HAP-1 (cell line): Measurements from ENCODE around the gene YBEY.

Source experiments
- DNase-seq, 2 experiments: peaks; one replicate each; pipeline ENCODE4 v3.0.0-alpha.2; 2016 to 2020; ENCODE audit warnings: low spot score in 2 of 2
- H3K27me3 ChIP-seq: fragments of 250-450 bp; sonication (Bioruptor Pico); 2 replicates; pipeline ENCODE4 v1.5.1; 2020; ENCODE audit warnings: low read depth, mild to moderate bottlenecking, moderate library complexity
- H3K36me3 ChIP-seq: fragments of 250-450 bp; sonication (Bioruptor Pico); replicated peaks from 2 replicates; pipeline ENCODE4 v1.5.1; 2020; ENCODE audit warnings: mild to moderate bottlenecking
- H3K4me1 ChIP-seq: fragments of 250-450 bp; sonication (Bioruptor Pico); 2 replicates; pipeline ENCODE4 v1.5.1; 2020; ENCODE audit warnings: mild to moderate bottlenecking
- H3K4me3 ChIP-seq: fragments of 250-450 bp; sonication (Bioruptor Pico); 2 replicates; pipeline ENCODE4 v1.5.1; 2020; ENCODE audit warnings: mild to moderate bottlenecking, moderate library complexity
- H3K9me3 ChIP-seq: fragments of 250-450 bp; sonication (Bioruptor Pico); 2 replicates; pipeline ENCODE4 v1.5.1; 2020; ENCODE audit warnings: mild to moderate bottlenecking, moderate library complexity
- in situ Hi-C: fragments of 300-500 bp; cut with MboI; formaldehyde crosslinking; loops from 3 replicates; pipeline ENCODE4 v1.14.3; 2020; ENCODE audit warnings: low sequenced_read_pairs, inconsistent platforms, mixed read lengths

YBEY gene

GRCh38 chr21:46320331-46320801 lies 34.2 kb downstream of the YBEY start:
- peak overlapping the region; percentile 100 for H3K4me3 ChIP-seq
- no peaks in the 10 kb centered on the region for H3K27me3 ChIP-seq
- no peak for DNase-seq
- no peaks in the 10 kb centered on the region for H3K9me3 ChIP-seq
- in situ Hi-C loops, result no loop called here
- peaks cover 46% of the 10 kb centered on the region for H3K36me3 ChIP-seq
- peaks cover 4% of the 10 kb centered on the region; the same call in 1 of the 2 replicates for H3K4me1 ChIP-seq

GRCh38 chr21:46322351-46323226 lies 36.4 kb downstream of the YBEY start:
- DNase-seq, result peak in 1 of 2 experiments; percentile 37
- peaks cover 44% of the 10 kb centered on the region for H3K36me3 ChIP-seq
- H3K4me3 ChIP-seq, result peak overlapping the region; percentile 100
- in situ Hi-C loops, result no loop called here
- no peaks in the 10 kb centered on the region for H3K9me3 ChIP-seq
- H3K27me3 ChIP-seq, result no peaks in the 10 kb centered on the region
- peaks cover 4% of the 10 kb centered on the region for H3K4me1 ChIP-seq

GRCh38 chr21:46323227-46323709 lies 37.1 kb downstream of the YBEY start:
- no peak for DNase-seq
- Histone ChIP-seq H3K9me3 (no peaks in the 10 kb centered on the region), H3K36me3 (peaks cover 39% of the 10 kb centered on the region), H3K4me1 (peaks cover 4% of the 10 kb centered on the region), H3K27me3 (no peaks in the 10 kb centered on the region), H3K4me3 (peak overlapping the region; percentile 100)
- in situ Hi-C loops, result no loop called here

- Histone ChIP-seq H3K4me3 (peak within 1 kb of the TSS; percentile 100), H3K4me1 (peaks cover 4% of the 10 kb centered on the region), H3K36me3 (peaks cover 39% of the 10 kb centered on the region), H3K9me3 (no peaks in the 10 kb centered on the region), H3K27me3 (no peaks in the 10 kb centered on the region)
- in situ Hi-C loops, result no loop called here
- peak; percentile 94 to 97 for DNase-seq
These were observed 37.7 kb downstream of the YBEY start, which contains the start of the genes C21orf58 and PCNT for GRCh38 chr21:46323710-46324389. Gene C21orf58 (minus strand): TSS chr21:46323870. CDS start chr21:46322738, 1,132 bp downstream. Gene PCNT (plus strand): TSS chr21:46324156. CDS start chr21:46324229, 73 bp downstream.

- Histone ChIP-seq H3K27me3 (no peaks in the 10 kb centered on the region), H3K4me3 (peak overlapping the region; percentile 100), H3K4me1 (peaks cover 4% of the 10 kb centered on the region), H3K9me3 (no peaks in the 10 kb centered on the region), H3K36me3 (peaks cover 45% of the 10 kb centered on the region)
- peak; percentile 65 to 92 for DNase-seq
- in situ Hi-C loops, result no loop called here
These were observed 38.4 kb downstream of the YBEY start for GRCh38 chr21:46324390-46325072.

GRCh38 chr21:46325073-46325912 lies 39.2 kb downstream of the YBEY start:
- Histone ChIP-seq H3K36me3 (peaks cover 52% of the 10 kb centered on the region), H3K4me3 (peak overlapping the region; percentile 100), H3K4me1 (peaks cover 4% of the 10 kb centered on the region), H3K9me3 (no peaks in the 10 kb centered on the region), H3K27me3 (no peaks in the 10 kb centered on the region)
- peak; percentile 36 to 75 for DNase-seq
- in situ Hi-C loops, result no loop called here

GRCh38 chr21:46326110-46326703 lies 40.1 kb downstream of the YBEY start:
- no peaks in the 10 kb centered on the region for H3K27me3 ChIP-seq
- no peaks in the 10 kb centered on the region for H3K9me3 ChIP-seq
- no peaks in the 10 kb centered on the region; the same call in none of the 2 replicates for H3K4me1 ChIP-seq
- H3K36me3 ChIP-seq, result peaks cover 51% of the 10 kb centered on the region
- in situ Hi-C loops, result no loop called here
- DNase-seq, result no peak
- no peak overlapping the region; the same call in 1 of the 2 replicates for H3K4me3 ChIP-seq

- in situ Hi-C loops, result no loop called here
- Histone ChIP-seq H3K4me1 (no peaks in the 10 kb centered on the region; the same call in none of the 2 replicates), H3K27me3 (no peaks in the 10 kb centered on the region), H3K4me3 (no peak overlapping the region), H3K36me3 (peaks cover 52% of the 10 kb centered on the region), H3K9me3 (no peaks in the 10 kb centered on the region)
- DNase-seq, result no peak
These were observed 41.6 kb downstream of the YBEY start for GRCh38 chr21:46327711-46328110.

- in situ Hi-C loops, result no loop called here
- Histone ChIP-seq H3K36me3 (peaks cover 51% of the 10 kb centered on the region), H3K4me3 (no peak overlapping the region), H3K4me1 (no peaks in the 10 kb centered on the region; the same call in none of the 2 replicates), H3K27me3 (no peaks in the 10 kb centered on the region), H3K9me3 (no peaks in the 10 kb centered on the region)
- no peak for DNase-seq
These were observed 42.0 kb downstream of the YBEY start for GRCh38 chr21:46328151-46328550.

GRCh38 chr21:46329796-46330195 lies 43.7 kb downstream of the YBEY start:
- Histone ChIP-seq H3K9me3 (no peaks in the 10 kb centered on the region), H3K27me3 (no peaks in the 10 kb centered on the region), H3K4me3 (no peak overlapping the region), H3K36me3 (peaks cover 48% of the 10 kb centered on the region), H3K4me1 (no peaks in the 10 kb centered on the region; the same call in none of the 2 replicates)
- no peak for DNase-seq
- in situ Hi-C loops, result no loop called here

- in situ Hi-C loops, result no loop called here
- H3K36me3 ChIP-seq, result peaks cover 71% of the 10 kb centered on the region
These were observed 48.4 kb downstream of the YBEY start for GRCh38 chr21:46334351-46335140.

GRCh38 chr21:46336603-46337002 lies 50.5 kb downstream of the YBEY start:
- H3K9me3 ChIP-seq, result no peaks in the 10 kb centered on the region
- in situ Hi-C loops, result no loop called here
- H3K4me1 ChIP-seq, result no peaks in the 10 kb centered on the region
- H3K36me3 ChIP-seq, result peaks cover 63% of the 10 kb centered on the region
- DNase-seq, result no peak
- no peaks in the 10 kb centered on the region for H3K27me3 ChIP-seq
- H3K4me3 ChIP-seq, result no peak overlapping the region

More at GRCh38 chr21:46334351-46335140, 48.4 kb downstream of the YBEY start:
- Histone ChIP-seq H3K9me3 (no peaks in the 10 kb centered on the region), H3K4me1 (no peaks in the 10 kb centered on the region), H3K27me3 (no peaks in the 10 kb centered on the region), H3K4me3 (no peak overlapping the region)
- DNase-seq, result no peak
